Measurements from ENCODE around the gene ACTN1. TPM values are rescaled to one million over a fixed set of nuclear protein-coding genes. Genes with fewer than 3 reads are reported as not detected.

ACTN1 gene
- total RNA-seq, 4 donors from 2014 or later, result 103 to 254 (median 136) TPM

DNA sequence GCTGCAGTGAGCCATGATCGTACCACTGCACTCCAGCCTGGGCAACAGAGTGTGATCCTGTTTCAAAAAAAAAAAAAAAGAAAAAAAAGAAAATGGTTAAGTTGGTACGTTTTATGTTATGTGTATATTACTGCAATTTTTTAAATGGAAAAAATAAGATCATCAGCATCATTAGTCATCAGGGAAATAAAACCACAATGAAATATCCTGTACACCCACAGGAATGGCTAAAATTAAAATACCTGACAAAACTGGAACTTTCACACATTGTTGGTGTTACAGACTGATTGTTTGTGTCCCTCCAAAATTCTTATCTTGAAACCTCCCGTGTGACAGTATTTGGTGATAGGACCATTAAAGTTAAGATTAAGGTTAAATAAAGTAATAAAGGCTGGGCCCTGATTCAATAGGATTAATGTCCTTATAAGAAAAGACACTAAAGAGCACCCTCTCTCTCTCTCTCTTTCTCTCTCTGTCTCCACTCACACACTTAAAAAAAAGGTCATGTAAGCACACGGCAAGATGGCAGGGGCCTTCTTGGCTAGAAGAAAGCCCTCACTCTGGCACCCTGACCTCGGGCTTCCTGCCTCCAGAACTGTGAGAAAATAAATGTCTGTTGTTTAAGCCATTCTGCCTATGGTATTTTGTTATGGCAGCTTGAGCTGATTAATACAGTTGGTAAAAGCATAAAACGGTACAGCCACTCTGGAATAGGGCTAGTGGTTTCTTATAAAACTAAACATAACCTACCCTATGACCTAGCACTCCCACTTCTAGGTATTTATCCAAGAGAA, 137.9 kb downstream of the ACTN1 start:
- DNase-seq (ENCODE audit: low spot score), result no peak
- ATAC-seq (ENCODE audit: low FRiP score), result no peak
- TF ChIP-seq, protein P1, sequence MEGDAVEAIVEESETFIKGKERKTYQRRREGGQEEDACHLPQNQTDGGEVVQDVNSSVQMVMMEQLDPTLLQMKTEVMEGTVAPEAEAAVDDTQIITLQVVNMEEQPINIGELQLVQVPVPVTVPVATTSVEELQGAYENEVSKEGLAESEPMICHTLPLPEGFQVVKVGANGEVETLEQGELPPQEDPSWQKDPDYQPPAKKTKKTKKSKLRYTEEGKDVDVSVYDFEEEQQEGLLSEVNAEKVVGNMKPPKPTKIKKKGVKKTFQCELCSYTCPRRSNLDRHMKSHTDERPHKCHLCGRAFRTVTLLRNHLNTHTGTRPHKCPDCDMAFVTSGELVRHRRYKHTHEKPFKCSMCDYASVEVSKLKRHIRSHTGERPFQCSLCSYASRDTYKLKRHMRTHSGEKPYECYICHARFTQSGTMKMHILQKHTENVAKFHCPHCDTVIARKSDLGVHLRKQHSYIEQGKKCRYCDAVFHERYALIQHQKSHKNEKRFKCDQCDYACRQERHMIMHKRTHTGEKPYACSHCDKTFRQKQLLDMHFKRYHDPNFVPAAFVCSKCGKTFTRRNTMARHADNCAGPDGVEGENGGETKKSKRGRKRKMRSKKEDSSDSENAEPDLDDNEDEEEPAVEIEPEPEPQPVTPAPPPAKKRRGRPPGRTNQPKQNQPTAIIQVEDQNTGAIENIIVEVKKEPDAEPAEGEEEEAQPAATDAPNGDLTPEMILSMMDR (IDR thresholded peaks at IDR 0.05), result no peak

DNA sequence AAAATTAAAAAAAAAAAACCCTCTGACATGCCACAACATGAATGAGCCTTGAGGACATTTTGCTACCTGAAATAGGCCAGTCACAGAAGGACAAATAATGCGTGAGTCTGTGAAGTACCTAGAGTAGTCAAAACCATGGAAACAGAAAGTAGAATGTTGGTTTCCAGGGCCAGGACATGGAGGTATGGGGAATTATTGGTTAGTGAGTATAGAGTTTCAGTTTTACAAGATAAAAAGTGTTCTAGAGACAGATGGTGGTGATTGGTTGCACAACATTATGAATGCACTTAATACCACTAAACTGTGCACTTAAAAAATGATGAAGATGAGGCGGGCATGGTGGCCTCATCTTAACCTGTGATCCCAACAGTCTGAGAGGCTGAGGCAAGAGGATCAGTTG, 138.6 kb downstream of the ACTN1 start:
- TF ChIP-seq, protein P1 (IDR thresholded peaks at IDR 0.05), result no peak

DNA sequence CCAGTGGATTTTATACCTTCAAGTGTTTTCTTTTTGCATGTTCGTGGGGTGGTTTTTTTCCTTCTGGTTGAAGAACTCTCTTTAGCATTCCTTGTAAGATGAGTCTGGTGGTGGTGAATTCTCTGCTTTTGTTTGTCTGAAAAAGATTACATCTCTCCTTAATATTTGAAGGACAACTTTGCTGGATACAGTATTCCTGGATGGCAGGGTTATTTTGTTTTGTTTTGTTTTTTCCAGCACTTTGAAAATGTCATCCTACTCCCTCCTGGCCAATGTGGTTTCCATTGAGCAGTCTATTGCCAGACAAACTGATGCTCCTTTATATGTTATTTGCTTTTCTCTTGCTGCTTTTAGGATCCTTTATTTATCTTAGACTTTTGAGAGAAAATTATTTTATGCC, 143.0 kb downstream of the ACTN1 start:
- no peak for ATAC-seq (ENCODE audit: low FRiP score)
- TF ChIP-seq, protein P1 (IDR thresholded peaks at IDR 0.05), result no peak
- no peak for DNase-seq (ENCODE audit: low spot score)

More for the DNA sequence above, 138.6 kb downstream of the ACTN1 start:
- DNase-seq (ENCODE audit: low spot score) (no peak), ATAC-seq (ENCODE audit: low FRiP score) (no peak)

DNA sequence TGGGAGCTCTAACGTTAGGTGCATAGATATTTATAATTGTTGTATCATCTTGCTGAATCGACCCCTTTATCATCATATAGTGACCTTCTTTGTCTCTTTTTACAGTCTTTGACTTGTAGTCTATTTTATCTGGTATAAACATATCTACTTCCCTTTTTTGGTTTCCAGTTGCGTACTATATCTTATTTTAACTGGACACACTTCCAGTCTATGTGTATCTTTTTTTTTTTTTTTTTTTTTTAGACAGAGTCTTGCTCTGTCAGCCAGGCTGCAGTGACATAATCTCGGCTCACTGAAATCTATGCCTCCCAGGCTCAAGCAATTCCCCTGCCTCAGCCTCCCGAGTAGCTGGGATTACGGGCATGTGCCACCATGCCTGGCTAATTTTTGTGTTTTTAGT, 144.3 kb downstream of the ACTN1 start:
- TF ChIP-seq, protein P1 (IDR thresholded peaks at IDR 0.05), result no peak
- ATAC-seq (ENCODE audit: low FRiP score), result no peak
- DNase-seq (ENCODE audit: low spot score), result no peak

DNA sequence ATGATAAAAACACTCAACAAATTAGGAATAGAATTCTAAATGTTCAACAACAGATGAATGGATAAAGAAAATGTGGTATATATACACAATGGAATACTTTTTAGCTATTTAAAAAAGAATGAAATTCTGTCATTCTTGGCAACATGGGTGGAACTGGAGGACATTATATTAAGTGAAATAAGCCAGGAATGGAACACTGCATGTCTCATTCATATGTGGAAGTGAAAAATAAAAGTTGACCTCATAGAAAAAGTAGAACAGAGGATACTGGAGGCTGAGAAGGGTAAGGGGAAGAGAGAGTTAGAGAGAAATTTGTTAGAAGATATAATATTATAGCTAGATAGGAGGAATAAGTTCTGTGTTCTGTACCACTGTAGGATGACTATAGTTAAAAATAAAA, 150.4 kb downstream of the ACTN1 start:
- TF ChIP-seq, protein P1 (IDR thresholded peaks at IDR 0.05), result no peak
- ATAC-seq (ENCODE audit: low FRiP score) (no peak), DNase-seq (ENCODE audit: low spot score) (no peak)

DNA sequence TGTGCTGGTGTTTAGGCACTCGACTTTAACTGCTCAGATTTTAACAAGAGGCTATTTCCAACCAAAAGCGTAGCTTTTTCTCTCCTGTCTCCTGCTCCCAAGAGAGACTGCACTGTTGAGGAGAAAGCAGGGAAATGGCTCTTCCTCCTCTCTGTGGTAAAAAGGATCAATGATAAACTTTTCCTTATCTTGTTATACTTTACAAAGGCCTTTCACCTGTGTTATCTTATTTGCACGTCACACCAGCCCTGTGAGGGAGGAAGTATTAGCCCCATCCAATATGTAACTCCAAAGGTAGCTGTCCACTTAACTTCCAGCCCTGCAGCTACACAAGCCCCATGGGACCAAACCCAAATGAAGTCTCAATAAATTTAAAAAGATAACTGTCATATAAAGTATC, 153.4 kb downstream of the ACTN1 start:
- ATAC-seq (ENCODE audit: low FRiP score) (no peak), DNase-seq (ENCODE audit: low spot score) (no peak)
- TF ChIP-seq, protein P1 (IDR thresholded peaks at IDR 0.05), result no peak
